Measurements from ENCODE around the gene INPP5A.
"Not testable (repeated sequence)": the region's sequence is repeated elsewhere in the genome, so short reads cannot be mapped to it uniquely, and the experiment has no call there.

Gene INPP5A

DNA sequence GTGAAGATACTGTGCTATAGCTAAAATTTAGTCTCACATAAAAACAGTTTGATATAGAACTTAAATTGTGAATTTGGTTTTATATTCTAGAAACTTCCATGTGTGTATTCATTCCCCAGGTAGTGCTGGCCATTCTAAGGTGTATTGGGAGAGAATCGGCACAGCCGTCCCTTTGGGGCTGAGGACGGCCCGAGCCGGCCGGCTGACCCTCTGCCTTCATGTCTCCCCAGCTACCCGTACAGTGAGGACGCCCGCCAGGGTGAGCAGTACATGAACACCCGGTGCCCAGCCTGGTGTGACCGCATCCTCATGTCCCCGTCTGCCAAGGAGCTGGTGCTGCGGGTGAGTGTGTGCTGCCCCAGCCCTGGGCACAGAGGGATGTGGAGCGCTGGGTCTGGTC, 239.9 kb downstream of the INPP5A start:
- no peak for DNase-seq

DNA sequence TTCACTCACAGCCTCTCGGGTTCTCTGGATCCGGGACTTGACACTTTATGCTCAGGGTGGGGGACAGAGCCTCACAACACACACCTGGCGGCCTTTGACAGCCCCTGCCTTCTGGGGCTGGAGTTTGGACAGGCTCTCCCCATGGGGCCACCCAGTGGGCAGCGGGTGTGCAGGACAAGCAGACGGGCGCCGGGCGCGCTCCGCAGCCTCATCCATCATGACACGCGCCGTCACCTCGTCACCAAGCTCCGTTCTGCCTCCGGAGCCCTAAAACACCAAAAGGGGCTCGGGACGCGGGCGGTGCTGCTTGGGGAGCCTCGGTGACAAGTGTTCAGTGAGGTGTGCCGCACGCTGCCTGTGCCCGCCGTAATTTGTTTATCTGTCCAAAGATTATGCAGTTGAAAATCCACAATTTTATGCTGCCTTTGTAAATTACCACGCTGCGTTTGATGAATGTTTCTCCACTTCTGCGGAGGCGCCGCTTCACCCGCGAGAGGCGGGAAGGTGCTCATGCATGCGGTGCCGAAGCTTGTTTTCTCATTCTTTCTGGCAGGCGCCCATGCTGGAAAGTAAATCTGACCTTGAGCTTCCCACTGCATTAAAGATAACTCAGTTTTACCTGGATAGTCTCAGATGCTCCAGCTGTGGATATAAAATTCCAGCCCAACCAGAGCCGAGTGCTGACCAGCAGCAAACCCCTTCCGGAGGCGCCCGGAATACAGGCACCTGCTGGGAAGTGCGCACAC, 242.1 kb downstream of the INPP5A start:
- DNase-seq, result no peak

DNA sequence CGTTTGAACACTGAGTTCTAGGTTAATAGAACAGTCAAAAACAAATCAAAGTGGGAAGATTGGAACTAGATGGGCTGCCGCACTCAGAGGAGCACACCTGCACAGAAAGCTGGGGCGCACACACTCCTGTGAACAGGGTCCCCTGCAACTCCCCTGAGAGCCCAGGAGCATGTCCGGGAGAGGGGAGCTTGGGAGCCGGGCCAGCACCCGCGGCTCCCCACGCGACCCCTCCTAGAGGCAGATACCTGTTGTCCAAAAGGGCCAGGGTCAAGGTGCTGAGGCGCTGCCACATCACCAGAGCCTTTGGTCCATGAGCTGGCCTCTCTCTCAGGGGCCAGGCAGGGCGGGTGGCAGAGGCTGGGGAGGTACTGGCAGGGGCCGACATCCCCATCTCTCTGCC, 242.8 kb downstream of the INPP5A start:
- DNase-seq, result no peak

DNA sequence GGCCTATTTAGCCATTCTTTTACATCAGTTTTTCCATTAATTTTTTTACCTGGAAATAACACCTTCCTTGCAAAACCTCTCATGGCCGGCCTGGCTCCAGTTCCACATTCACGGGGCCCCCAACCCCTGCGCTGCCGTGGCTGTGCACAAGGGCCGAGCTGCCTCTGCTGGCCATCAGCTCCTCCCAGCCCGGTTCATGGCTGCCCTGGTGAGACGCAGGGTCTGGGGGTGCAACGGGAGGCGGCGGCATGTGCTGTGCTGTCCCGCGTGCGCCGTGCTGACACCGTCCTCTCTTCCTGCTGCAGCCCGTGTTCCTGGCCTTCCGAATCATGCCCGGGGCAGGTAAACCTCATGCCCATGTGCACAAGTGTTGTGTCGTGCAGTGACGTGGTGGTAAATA, 244.0 kb downstream of the INPP5A start:
- no peak for DNase-seq

DNA sequence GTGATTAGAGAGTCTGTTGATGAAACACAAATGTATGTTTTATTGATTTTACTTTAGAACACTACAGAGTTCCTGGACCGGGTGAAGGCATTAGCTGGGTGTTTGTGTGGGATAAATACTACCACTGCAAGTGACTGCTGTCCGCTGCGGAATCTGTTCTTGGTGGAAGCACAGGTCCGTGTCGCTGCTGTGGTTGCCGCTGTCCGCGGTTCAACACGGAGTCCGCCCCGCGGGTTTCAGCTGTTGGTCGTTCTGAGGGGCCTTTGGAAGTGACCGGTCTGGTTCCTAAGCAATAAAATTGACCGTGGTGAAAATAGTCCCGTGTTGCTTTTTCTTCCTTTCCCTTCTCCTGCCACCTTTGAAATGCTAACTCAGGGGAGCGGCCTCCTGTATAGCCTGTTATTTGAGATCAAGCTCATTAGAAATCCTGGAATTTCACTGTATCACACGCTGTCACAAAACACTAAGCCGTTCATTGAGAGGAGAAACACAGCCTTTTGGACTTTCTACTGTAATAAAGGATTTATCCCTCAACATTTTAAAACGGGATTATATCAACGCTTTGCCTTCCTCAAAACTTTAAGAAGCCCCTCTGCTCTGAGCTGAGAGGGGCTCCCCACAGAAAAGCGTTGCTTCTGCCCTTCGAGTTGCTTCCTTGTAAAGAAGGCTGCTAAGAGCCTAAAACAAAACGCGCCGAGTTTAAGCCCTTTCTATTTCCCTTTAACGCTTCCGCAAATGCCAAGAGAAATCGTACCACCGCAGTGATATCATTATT, 245.8 kb downstream of the INPP5A start:
- no peak for DNase-seq

DNA sequence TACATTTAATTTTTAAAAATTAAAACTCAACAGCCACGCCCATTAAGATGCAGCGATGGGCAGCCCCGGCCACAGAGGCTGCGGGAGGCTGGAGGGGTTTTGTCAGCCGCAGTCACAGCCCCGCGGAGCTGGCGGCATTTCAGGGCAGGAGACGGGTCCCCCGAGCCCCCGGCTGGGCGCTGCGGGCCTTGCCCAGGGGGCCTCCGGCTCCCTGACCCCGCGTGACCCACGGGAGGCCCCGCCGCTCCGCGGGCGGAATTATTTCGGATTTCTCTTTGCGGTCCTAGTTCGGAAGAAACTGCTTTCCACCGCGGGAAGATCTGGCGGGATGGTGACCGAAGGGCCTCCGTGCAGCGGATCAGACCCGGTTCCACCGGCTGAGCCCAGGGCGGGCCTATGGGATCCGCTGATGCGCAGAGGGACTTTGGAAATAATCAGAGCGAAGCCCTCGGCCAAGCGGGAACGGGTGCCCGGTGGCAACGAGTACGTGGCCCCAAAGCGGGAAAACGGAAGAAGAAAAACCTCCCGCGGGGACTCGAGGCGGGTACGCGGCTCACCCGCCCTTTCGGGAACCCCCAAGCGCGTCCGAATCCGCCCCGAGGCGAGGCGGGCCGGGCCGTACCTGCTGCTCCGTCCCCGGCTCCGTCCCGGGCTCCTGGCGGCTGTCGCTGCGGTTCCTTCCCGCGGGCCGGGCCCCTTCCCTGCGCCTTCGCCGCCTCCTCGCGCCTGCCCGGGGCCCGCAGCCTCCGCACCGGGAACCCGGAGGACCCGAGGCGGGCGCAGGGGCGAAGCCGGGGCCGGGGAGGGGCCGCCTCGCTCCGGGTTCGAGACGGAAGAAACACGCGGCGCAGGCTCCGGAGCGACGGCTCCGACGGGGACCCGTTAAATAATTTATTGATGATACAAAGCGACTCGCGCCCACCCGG, 246.6 kb downstream of the INPP5A start:
- no peak for DNase-seq

DNA sequence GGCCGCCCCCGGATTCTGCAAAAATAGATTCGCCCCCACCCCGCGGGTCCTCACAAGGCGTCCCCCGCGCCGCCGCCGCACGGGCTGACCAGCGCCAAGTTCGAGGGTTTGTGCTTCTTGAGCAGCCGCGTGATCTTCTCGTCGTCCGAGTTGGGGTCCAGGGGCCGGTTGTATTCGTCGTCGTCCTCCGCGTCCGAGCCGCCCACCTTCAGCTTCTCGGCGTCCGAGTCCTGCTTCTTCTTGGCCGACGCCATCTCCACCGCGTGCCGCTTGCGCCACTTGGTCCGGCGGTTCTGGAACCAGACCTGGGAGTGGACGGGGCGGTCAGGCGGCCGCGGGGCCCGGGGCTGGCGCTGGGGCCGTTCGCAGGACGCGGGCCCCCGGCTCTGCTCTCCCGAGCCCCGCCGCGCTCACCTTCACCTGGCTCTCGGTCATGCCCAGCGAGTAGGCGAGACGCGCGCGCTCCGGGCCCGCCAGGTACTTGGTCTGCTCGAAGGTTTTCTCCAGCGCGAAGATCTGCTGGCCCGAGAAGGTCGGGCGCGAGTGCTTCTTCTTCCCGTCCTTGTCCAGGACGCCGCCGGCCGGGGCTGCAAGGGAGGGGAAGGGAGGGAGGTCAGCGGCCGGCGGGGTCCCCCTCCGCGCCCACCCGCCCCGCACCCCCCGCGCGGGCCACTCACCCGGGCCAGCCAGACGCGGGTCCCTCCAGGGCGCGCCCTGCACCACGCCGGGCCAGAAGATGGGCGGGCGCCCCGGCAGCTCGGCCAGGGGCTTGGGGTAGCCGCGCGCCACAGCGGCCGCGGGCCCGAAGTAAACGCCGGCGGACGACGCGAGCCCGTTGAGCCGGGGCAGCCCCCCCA, 247.5 kb downstream of the INPP5A start:
- DNase-seq, result no peak

DNA sequence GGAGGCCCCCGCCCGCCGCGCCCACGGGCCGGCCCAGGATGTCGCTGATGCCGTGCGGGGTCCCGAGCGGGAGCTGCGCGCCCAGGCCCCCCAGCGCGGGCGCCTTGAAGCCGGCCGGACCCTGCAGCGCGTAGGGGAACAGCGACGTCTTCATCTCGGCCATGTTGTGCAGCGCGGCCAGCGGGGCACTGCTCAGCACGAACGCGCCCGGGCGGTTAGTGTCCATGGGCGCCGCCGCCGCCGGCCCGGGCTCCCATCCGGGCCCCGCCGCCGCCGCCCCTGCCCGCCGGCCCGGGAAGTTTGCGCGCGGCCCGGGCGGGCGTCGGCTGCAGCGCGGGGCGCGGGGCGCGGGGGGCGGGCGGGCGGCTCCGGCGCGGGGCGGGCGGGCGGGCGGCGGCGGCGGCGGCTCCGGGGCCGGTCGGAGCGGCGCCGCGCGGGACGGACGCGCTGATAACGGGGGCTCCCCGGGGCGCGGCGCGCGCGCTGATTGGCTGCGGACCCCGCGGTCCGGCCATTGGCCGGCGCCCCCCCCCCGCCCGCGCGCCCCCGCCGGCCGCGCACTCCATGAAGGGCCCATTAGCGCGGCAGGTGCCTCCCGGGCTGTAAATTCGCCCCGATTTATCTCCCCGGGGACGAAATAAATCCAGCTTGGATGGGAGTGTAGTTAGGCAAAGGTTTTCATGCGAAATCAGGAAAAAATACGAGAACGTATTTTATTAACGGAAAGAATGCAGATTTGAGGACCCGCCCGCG, 248.3 kb downstream of the INPP5A start, which contains the start of gene NKX6-2:
NKX6-2 (minus strand) TSS at position 425 of the 753 bp plus-strand sequence; CDS start at position 226, 199 bp downstream.
- DNase-seq, result no peak

DNA sequence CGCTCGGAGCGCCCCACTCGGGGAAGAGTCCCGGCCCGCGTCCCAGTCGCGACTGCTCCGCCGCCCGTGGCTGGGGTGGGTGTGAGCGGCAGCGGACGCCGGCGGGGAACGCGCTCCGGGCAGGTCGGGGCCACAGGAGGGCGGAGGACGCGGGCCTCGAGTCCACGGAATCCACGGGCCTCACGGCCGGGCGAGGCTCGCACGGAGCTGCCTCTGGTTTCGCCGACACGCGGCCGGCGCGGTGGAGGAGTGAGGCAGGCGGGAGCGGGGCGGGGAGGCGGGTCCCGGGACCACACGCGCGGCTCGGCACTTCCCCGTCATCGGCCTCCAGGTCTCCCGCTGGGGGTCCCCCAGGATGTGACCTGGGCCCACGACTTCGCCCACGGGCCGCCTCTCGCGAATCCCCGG, 248.9 kb downstream of the INPP5A start:
- DNase-seq, result no peak

DNA sequence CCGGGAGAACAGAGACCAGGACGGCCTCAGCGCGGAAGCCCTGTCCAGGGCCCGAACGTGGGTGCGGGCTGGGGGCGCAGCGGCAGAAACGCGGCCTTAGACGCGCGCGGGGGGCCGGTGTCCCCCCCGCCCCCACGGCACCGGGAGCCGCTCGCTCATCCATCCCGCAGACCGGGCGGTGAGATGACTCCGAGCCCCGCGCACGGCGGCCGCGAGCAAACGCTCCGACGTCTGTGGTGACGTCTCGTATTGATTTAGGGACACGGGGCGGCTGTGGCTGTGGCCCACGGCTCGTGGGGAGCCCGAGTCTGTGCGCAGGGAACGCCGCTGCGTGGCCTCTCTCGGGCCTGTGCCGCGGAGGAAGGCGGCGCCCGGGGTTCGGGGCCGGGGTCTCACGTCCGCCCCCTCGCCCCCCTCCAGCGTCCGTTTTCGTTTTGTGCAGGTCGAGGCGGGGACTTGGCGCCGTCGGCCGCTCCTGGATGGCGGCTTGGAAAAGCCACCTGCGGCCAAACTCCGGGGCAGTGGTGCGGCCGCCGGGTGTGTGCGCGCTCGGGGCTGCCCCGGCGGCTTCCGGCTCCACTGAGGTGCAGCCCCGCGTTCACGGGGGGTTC, 249.4 kb downstream of the INPP5A start:
- DNase-seq, result no peak

DNA sequence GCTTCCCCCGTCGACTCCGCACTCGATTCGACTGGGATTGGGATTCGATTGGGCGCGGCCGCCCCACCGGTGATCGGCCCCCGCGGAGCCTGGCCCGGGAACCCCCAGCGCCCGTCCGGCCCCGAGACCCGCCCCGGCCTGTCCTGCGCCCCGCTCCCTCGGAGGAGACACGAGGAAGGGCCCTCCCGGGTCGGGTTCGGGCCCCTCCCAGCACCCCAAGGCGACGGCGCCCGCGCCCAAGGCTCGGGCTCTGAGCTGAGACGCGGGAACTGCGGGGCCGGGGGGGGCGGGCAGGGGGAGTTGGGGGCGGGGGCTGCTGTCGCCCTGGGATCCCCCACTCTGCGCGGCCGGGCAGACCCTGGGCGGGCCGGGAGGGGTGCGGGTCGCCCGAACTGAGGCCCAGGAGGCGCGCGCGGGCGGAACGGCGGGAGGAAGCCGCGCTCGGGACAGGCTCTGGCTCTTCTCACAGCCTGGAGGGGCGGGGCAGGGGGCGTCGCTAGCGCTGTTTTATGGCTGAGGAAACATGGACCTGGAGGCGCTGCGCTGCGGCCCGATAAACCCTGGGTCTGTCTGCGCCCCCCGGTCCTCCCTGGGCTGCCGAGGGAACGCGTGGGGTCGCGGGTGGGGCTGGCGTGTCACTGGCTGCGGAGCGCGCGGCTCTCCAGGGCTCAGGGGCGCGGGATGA, 250.1 kb downstream of the INPP5A start:
- no peak for DNase-seq

DNA sequence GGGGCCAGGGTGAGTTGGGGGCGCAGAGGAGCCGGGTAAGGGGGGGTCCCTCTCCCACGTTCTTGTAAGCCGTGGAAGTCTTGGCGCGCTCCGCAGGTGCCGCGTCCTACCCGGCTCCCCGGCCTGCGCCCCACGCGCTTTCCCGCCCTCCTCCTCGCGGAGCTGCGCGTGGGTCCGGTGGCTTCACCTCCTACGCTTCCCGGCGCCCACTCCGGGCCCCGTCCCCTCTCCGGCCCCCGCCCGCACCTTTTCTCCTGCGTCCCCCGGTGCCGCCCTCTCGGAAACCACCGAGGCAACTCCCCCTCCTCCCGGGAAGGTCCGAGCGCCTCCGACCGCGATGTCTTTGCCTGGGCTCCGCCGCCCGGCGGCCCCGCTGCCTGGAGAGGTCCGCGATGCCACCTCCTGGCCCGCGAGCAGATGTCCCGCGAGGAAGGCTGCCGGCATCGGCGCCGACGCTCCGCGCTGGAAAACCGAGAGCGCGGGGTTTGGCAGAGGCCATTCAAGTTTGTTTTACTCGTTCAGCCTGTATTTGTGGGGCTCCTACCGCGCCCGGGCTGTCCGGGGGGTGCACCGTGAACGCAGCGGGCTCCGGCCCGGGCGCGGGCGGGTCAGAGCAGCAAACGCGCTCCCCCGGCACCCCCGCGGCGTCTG, 250.7 kb downstream of the INPP5A start:
- no peak for DNase-seq

DNA sequence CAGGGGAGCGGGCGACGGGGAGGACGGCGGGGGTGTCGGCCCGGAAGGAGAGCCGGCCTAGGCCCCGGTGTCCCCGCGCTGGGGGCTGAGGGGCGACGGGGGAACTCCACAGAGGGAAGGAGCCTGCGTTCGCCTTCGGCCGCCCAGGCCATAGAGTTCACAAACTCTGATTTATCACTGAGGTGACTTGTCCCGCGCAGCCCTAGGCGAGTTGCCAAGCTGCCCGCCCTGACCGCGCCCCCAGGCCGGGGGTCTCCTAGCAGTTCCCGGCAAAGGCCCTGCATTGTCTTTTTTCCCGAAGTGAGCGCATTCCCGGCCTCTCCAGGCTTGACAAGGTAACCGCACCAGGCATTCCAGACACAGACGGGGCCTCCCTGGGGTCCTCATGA, 251.2 kb downstream of the INPP5A start:
- DNase-seq, result no peak

DNA sequence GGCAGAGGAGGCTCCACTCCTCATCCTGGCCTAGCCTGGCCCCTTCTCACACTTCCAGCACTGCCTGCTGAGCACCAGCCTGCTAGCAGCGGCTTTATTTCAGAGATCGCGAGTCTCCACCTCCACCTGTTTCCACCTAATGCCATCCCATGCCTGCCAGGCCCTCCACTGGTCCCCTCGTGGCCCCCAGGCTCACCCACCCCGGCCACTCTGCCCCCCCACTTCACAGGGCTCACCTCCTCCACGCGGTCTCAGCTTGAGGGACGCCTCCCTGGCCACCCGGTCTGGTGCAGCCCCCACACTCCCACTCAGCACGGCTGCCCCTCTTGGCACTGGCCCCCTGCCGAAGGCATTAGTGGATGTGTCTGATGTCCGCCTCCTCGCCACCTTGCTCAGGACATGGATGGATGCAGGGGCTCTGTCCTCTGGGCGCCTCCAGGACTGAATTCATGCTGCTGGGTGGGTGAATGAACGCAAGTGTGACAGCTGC, 252.1 kb downstream of the INPP5A start:
- no peak for DNase-seq

DNA sequence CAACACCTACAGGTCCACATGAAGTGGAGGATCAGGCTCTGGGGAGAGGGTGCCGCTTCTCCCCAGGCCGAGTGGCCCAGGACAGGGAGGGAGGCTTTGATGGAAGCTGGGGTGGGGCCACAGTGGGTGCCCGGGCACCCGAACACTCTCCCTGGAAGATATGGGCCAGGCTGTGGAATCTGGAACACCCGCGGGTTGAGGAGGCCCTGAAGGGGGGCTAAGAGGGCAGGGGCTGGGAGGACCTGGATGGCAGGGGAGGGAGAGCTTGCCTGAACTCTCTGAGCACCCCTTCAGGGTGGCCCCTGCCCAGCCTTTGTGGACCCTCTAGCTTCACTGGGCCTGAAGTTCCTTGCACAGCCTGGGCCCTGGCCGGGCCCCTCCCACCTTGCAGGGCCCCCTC, 252.9 kb downstream of the INPP5A start:
- no peak for DNase-seq

DNA sequence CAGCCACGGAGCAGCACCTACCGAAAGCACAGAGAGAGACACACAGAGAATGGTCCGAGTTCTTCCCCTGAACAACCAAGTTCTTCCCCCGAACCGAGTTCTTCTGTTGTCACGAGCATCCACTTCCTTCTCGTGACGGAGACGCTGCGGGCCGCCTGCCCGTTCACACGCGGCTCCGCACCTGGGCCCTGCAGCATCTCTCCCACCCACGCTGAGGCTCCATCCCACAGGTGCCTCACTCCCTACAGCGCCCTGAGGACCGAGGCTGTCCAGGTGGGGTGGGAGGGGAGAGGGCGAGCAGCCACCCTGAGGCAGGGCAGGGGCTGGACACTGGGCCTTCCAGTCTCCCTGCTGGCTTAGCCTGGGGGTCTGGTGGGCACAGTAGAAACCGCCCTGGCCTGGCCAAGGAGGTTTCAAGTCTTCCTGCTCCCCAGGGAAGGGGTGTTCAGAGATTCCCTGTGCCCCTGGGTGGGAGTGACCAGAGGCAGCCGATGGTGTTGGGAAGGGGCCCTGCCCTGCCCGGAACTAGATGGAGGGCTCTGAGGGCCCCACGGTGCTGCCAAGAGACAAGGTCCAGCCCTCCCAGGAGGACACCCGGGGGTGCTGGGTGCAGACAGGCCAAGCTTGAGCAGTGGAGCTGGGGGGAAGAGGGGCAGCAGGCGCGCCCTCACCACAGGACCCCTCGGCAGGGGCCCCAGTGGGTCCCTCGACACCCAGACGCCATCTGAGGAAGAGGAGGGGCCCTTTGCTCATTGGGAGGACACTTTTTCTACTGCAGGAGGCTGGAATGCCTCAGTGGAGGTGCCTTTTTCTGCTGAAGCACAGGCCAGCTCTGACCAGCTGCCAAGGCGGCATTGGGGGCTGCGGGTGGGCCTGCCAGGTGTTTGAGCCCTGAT, 253.6 kb downstream of the INPP5A start:
- DNase-seq, result no peak

DNA sequence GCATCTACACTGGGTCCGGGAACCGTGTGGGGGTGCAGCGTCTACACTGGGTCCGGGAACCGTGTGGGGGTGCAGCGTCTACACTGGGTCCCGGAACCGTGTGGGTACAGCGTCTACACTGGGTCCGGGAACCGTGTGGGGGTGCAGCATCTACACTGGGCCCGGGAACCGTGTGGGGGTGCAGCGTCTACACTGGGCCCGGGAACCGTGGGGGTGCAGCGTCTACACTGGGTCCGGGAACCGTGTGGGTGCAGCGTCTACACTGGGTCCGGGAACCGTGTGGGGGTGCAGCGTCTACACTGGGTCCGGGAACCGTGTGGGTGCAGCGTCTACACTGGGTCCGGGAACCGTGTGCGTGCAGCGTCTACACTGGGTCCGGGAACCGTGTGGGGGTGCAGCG, 254.5 kb downstream of the INPP5A start:
- not testable (repeated sequence) for DNase-seq

DNA sequence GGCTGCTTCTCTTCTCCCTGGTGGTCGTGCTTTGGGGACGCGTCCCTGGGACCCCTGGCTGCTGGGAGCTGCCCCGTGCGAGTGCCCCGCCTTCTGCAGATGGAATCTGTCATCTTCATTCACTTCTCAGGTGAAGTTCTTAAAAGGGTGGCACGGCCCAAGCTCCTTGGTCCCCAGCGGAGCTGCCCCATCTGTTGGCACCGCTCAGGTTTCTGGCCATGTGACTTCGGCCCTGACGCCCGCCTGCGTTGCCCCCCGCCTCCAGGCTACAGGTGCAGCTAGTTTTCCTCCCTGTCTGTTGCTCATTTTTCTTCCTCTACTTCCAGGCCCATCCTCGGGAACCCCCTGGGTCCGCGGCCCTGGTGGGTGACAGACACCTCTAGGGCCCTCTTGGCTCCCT, 255.2 kb downstream of the INPP5A start:
- no peak for DNase-seq

DNA sequence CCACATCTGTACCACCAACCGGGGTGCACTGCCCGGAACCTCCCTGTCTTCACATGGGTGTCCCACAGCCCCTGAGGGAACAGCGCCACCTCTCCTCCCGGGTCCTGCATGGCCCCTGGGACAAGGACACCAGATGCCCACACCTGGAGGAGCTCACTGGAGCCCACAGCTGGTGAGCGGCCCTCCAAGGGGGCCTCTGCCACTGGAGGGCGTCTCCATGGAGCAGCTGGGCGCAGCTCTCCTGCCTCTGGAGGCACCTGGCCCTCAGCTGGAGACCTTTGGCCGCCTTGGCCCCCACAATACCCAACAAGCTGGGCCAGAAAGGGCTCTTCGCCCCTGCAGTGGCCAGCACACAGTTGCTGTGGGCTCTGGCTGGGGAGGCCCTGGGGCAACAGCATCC, 255.6 kb downstream of the INPP5A start:
- no peak for DNase-seq
